ENCODE measurements around the gene RAD23B.
"Not testable (repeated sequence)": the region's sequence is repeated elsewhere in the genome, so short reads cannot be mapped to it uniquely, and the experiment has no call there.

The RAD23B gene

GRCh38 chr9:107258919-107259318 is 24.2 kb upstream of the RAD23B start:
- DNase-seq (ENCODE audit: low read depth) = no peak
- no peak overlapping the region for H3K4me3 ChIP-seq (ENCODE audit: low read length)
- TF ChIP-seq CTCF (conservative IDR thresholded peaks at IDR 0.05; ENCODE audit: low read depth, low read length) = no peak

GRCh38 chr9:107259751-107260313 is 23.2 kb upstream of the RAD23B start:
- DNase-seq (ENCODE audit: low read depth); H3K4me3 ChIP-seq (ENCODE audit: low read length): not testable (repeated sequence)

GRCh38 chr9:107260437-107261081 is 22.5 kb upstream of the RAD23B start:
- TF ChIP-seq CTCF (conservative IDR thresholded peaks at IDR 0.05; ENCODE audit: low read depth, low read length) = no peak
- H3K4me3 ChIP-seq (ENCODE audit: low read length) = no peak overlapping the region
- DNase-seq (ENCODE audit: low read depth) = no peak

GRCh38 chr9:107261106-107261505 is 22.0 kb upstream of the RAD23B start:
- DNase-seq (ENCODE audit: low read depth) = no peak
- H3K4me3 ChIP-seq (ENCODE audit: low read length) = no peak overlapping the region
- no peak for TF ChIP-seq CTCF (conservative IDR thresholded peaks at IDR 0.05; ENCODE audit: low read depth, low read length)

GRCh38 chr9:107263289-107263688 is 19.8 kb upstream of the RAD23B start:
- H3K4me3 ChIP-seq (ENCODE audit: low read length) = no peak overlapping the region
- no peak for TF ChIP-seq CTCF (conservative IDR thresholded peaks at IDR 0.05; ENCODE audit: low read depth, low read length)
- no peak for DNase-seq (ENCODE audit: low read depth)

- TF ChIP-seq CTCF (conservative IDR thresholded peaks at IDR 0.05; ENCODE audit: low read depth, low read length) = no peak
- H3K4me3 ChIP-seq (ENCODE audit: low read length) = no peak overlapping the region
- no peak for DNase-seq (ENCODE audit: low read depth)
Measured at GRCh38 chr9:107266624-107267368, 16.3 kb upstream of the RAD23B start.

GRCh38 chr9:107268560-107268959 is 14.5 kb upstream of the RAD23B start:
- no peak for DNase-seq (ENCODE audit: low read depth)
- H3K4me3 ChIP-seq (ENCODE audit: low read length) = no peak overlapping the region
- no peak for TF ChIP-seq CTCF (conservative IDR thresholded peaks at IDR 0.05; ENCODE audit: low read depth, low read length)

Measured in retinal pigment epithelial cell (primary cell).